HepG2 (cell line): Measurements from ENCODE around the gene PARVB. TPM values are rescaled to one million over a fixed set of nuclear protein-coding genes. Genes with fewer than 3 reads are reported as not detected.

Source experiments
- ATAC-seq: fragments of 200-7000 bp; cut with Tn5 transposase; 3 replicates; pipeline ENCODE4 v1.9.1; 2020; ENCODE audit warnings: mild to moderate bottlenecking, moderate library complexity
- BruUV-seq: library from RNA; stranded (reverse); fragments of 400-500 nt; replicated peaks from 2 replicates; lab custom pipeline; 2021; lab: Mats Ljungman, UMichigan
- CTCF ChIA-PET: fragments of 300-600 bp; formaldehyde crosslinking; extraction: SDS; loops from one replicate; lab custom pipeline; 2021; ENCODE audit warnings: low total read pairs, inconsistent platforms, low intra/inter-chr PET ratio; lab: Yijun Ruan, JAX
- POLR2A ChIA-PET: fragments of 350-600 bp; sonication (Branson Sonifier 250); formaldehyde crosslinking; loops from one replicate; lab custom pipeline; 2020; ENCODE audit warnings: antibody characterized with exemption, inconsistent platforms; lab: Yijun Ruan, JAX
- DNase-seq: peaks from one replicate; pipeline ENCODE4 v3.0.0-alpha.2; 2015; ENCODE audit warnings: low spot score
- FAIRE-seq: peaks from 3 replicates; lab custom pipeline; 2011; peaks lifted over from hg19 to GRCh38; lab: Jason Lieb, UNC
- H2AFZ ChIP-seq: one replicate; pipeline ENCODE4 v1.6.1; 2011; ENCODE audit warnings: low read length, inconsistent platforms
- H3K27ac ChIP-seq: fragments of 300-600 bp; 3 replicates; pipeline ENCODE4 v1.8.0; 2011; ENCODE audit warnings: mixed run types, mild to moderate bottlenecking, mixed read lengths, low read length, inconsistent platforms; ENCODE audit not compliant: insufficient read depth; ENCODE audit errors: extremely low read length
- H3K27me3 ChIP-seq, 2 experiments: fragments of 200-600 bp in 1 of 2; 2 replicates in 1 of 2; 3 replicates in 1 of 2; pipeline versions ENCODE4 v1.6.0 to v1.8.0; 2011; ENCODE audit warnings: low read length in 2 of 2, mild to moderate bottlenecking in 2 of 2, moderate library complexity in 2 of 2, inconsistent platforms in 1 of 2; ENCODE audit not compliant: insufficient read depth in 2 of 2, control insufficient read depth in 1 of 2
- H3K36me3 ChIP-seq, 2 experiments: fragments of 200-600 bp in 1 of 2; replicated peaks in 1 of 2; 2 replicates in 1 of 2; 3 replicates in 1 of 2; pipeline versions ENCODE4 v1.5.1 to v1.8.0; 2011; ENCODE audit warnings: low read length in 2 of 2, inconsistent platforms in 1 of 2; ENCODE audit not compliant: insufficient read depth in 2 of 2, control insufficient read depth in 1 of 2
- H3K4me1 ChIP-seq: 2 replicates; pipeline ENCODE4 v1.5.1; 2012; ENCODE audit warnings: low read length, inconsistent platforms; ENCODE audit not compliant: insufficient read depth
- H3K4me2 ChIP-seq: 2 replicates; pipeline ENCODE4 v1.6.0; 2011; ENCODE audit warnings: low read depth, low read length, inconsistent platforms
- H3K4me3 ChIP-seq, 3 experiments: fragments of 200-600 bp in 1 of 3; sonication (generic), shearing (Covaris generic) in 1 of 3; replicated peaks in 1 of 3; 2 replicates each; pipeline ENCODE4 v1.5.1; 2011 to 2016; ENCODE audit warnings: low read length in 3 of 3, inconsistent platforms in 2 of 3, low read depth in 2 of 3, mild to moderate bottlenecking in 2 of 3, control low read depth in 1 of 3, mixed read lengths in 1 of 3; ENCODE audit not compliant: insufficient read depth in 1 of 3
- H3K79me2 ChIP-seq: one replicate; pipeline ENCODE4 v1.6.1; 2011; ENCODE audit warnings: low read length, inconsistent platforms; ENCODE audit not compliant: insufficient read depth
- H3K9ac ChIP-seq: 2 replicates; pipeline ENCODE4 v1.6.0; 2011; ENCODE audit warnings: mild to moderate bottlenecking, low read depth, low read length, inconsistent platforms; ENCODE audit not compliant: insufficient read depth
- H3K9me3 ChIP-seq: 2 replicates; pipeline ENCODE4 v1.5.1; 2012; ENCODE audit warnings: mild to moderate bottlenecking, low read length
- H4K20me1 ChIP-seq: 2 replicates; pipeline ENCODE4 v1.6.0; 2011; ENCODE audit warnings: inconsistent platforms, mild to moderate bottlenecking, low read length, moderate library complexity; ENCODE audit not compliant: insufficient read depth
- ARNTL ChIP-seq: sonication (generic); formaldehyde crosslinking; IDR thresholded peaks from 2 replicates; pipeline ENCODE4 v1.4.0; 2020; ENCODE audit warnings: mild to moderate bottlenecking, missing genetic modification reagents
- DMTF1 ChIP-seq: sonication (generic); formaldehyde crosslinking; IDR thresholded peaks from 2 replicates; pipeline ENCODE4 v1.4.0; 2020; ENCODE audit warnings: mild to moderate bottlenecking, missing genetic modification reagents
- GRHL1 ChIP-seq: sonication (generic); formaldehyde crosslinking; conservative IDR thresholded peaks from 2 replicates; pipeline ENCODE4 v1.8.0; 2022; ENCODE audit warnings: missing genetic modification reagents
- MATR3 ChIP-seq: sonication (generic); formaldehyde crosslinking; IDR thresholded peaks from 2 replicates; pipeline ENCODE4 v1.4.0; 2020; ENCODE audit warnings: missing genetic modification reagents
- RBM39 ChIP-seq: fragments of 200-400 bp; formaldehyde crosslinking; IDR thresholded peaks from one replicate; pipeline ENCODE4 v1.6.1; 2018; ENCODE audit warnings: antibody characterized with exemption, mild to moderate bottlenecking, low read depth, low read length; ENCODE audit not compliant: poor library complexity, severe bottlenecking
- REXO4 ChIP-seq: sonication (generic); formaldehyde crosslinking; IDR thresholded peaks from 2 replicates; pipeline ENCODE4 v1.8.0; 2022; ENCODE audit warnings: missing genetic modification reagents, mild to moderate bottlenecking, borderline replicate concordance
- SMAD1 ChIP-seq: sonication (generic); formaldehyde crosslinking; IDR thresholded peaks from 2 replicates; pipeline ENCODE4 v1.4.0; 2020; ENCODE audit warnings: missing genetic modification reagents, low read depth, mild to moderate bottlenecking, borderline replicate concordance
- SMAD3 ChIP-seq: sonication (generic); formaldehyde crosslinking; IDR thresholded peaks from 2 replicates; pipeline ENCODE4 v1.4.0; 2020; ENCODE audit warnings: missing genetic modification reagents
- SNAI1 ChIP-seq: sonication (generic); formaldehyde crosslinking; IDR thresholded peaks from 2 replicates; pipeline ENCODE4 v1.5.0; 2020; ENCODE audit warnings: mild to moderate bottlenecking, missing genetic modification reagents, borderline replicate concordance
- SOX13 ChIP-seq, 3 experiments: fragments of 450-650 bp in 1 of 3; sonication (generic) in 1 of 3; formaldehyde crosslinking in 1 of 3; IDR thresholded peaks in 2 of 3; conservative IDR thresholded peaks in 1 of 3; 2 replicates each; pipeline versions ENCODE4 v1.5.0 to v1.6.1; 2016 to 2020; ENCODE audit warnings: antibody characterized with exemption in 1 of 3, mild to moderate bottlenecking in 1 of 3, missing compliant biosample characterization in 1 of 3, missing genetic modification reagents in 1 of 3, moderate library complexity in 1 of 3
- TGIF2 ChIP-seq: IDR thresholded peaks from 2 replicates; pipeline ENCODE4 v1.6.1; 2016; ENCODE audit warnings: control low read depth, missing compliant biosample characterization
- XRCC5 ChIP-seq: fragments of 200-400 bp; formaldehyde crosslinking; optimal IDR thresholded peaks from 2 replicates; pipeline ENCODE3; 2017; ENCODE audit warnings: mild to moderate bottlenecking, low read length
- ZFYVE20 ChIP-seq: sonication (generic); formaldehyde crosslinking; IDR thresholded peaks from 2 replicates; pipeline ENCODE4 v1.8.0; 2023; ENCODE audit warnings: low read depth, mild to moderate bottlenecking, moderate library complexity, missing genetic modification reagents, borderline replicate concordance
- ZNF350 ChIP-seq: sonication (generic); formaldehyde crosslinking; IDR thresholded peaks from 2 replicates; pipeline ENCODE4 v1.4.0; 2020; ENCODE audit warnings: mild to moderate bottlenecking, low read depth, missing genetic modification reagents, borderline replicate concordance
- ZNF746 ChIP-seq: sonication (generic); formaldehyde crosslinking; IDR thresholded peaks from 2 replicates; pipeline ENCODE4 v1.8.0; 2022; ENCODE audit warnings: mild to moderate bottlenecking, missing genetic modification reagents
- WGBS: methylation state at CpG from one replicate; pipeline ENCODE4 v1.1.6; 2017; ENCODE audit warnings: low lambda C conversion rate; 5-methylcytosine and 5-hydroxymethylcytosine counted together
- in situ Hi-C: cut with HindIII; loops from 2 replicates; pipeline ENCODE4 v1.10.0; 2017; ENCODE audit warnings: low pct_unique_long_range_greater_than_20kb; ENCODE audit not compliant: extremely low pct_ligation_motif_present
- intact Hi-C: fragments of 100-400 bp; cut with micrococcal nuclease; formaldehyde crosslinking; loops from one replicate; pipeline ENCODE4 v1.10.0; 2022; ENCODE audit not compliant: unreplicated experiment
- polyA plus RNA-seq, 8 experiments: library from polyadenylated mRNA; depleted of rRNA in 3 of 8; stranded (reverse) in 7 of 8; unstranded in 1 of 8; fragments of >200 nt; fragmentation: Illumina TruSeq in 4 of 8; extraction: Trizol in 4 of 8; gene quantifications; 2 replicates each; pipeline versions ENCODE4 v1.2.1 to v1.2.3, GENCODE V29; 2011 to 2016; ENCODE audit warnings: low read depth in 4 of 8, missing spikeins in 1 of 8, mixed read lengths in 1 of 8; ENCODE audit not compliant: insufficient read depth in 1 of 8
- total RNA-seq, 5 experiments: library from RNA; depleted of rRNA; stranded (reverse); fragments of >200 nt; fragmentation: Illumina TruSeq; extraction: Trizol; gene quantifications; 2 replicates each; pipeline ENCODE4 v1.2.3, GENCODE V29; 2016; ENCODE audit warnings: low read depth in 1 of 5
- TF ChIP-seq, protein P1 (sequence below): sonication (generic); formaldehyde crosslinking; IDR thresholded peaks from 2 replicates; pipeline ENCODE4 v1.5.1; 2020; ENCODE audit warnings: missing genetic modification reagents, mild to moderate bottlenecking, borderline replicate concordance
- TF ChIP-seq, protein P2 (sequence below): sonication (generic); formaldehyde crosslinking; IDR thresholded peaks from 2 replicates; pipeline ENCODE4 v1.4.0; 2020; ENCODE audit warnings: mild to moderate bottlenecking, low read depth, missing genetic modification reagents

Gene PARVB
- total and polyA plus RNA-seq, 2 of the 13 experiments (the other 11 are each of a cell fraction or from before 2014, with no cell fraction given), result 0.11 to 0.15 TPM

DNA sequence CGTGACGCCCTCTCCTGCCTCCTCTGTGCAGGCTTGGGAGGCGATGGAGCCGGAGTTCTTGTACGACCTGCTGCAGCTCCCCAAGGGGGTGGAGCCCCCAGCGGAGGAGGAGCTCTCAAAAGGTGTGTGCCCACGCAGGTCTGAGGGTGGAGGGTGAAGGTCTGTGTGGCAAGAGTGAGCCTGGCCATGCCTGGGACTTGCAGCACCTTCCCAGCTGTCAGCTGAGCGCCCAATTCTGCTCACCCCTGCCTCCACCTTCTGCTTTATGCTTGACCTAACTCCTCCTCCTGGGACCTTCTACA is 159.1 kb downstream of the PARVB start:
- Histone ChIP-seq H3K4me3 (no peak overlapping the region), H2AFZ (no peak overlapping the region), H3K4me2 (no peak overlapping the region), H3K27ac (no peak overlapping the region), H3K79me2 (no peaks in the 10 kb centered on the region), H3K9ac (no peak overlapping the region), H3K36me3 (no peaks in the 10 kb centered on the region), H3K27me3 (peaks cover 2 to 59% of the 10 kb centered on the region in 2 experiments; a peak in 4 of 5 replicates), H4K20me1 (no peaks in the 10 kb centered on the region), H3K4me1 (no peaks in the 10 kb centered on the region), H3K9me3 (no peaks in the 10 kb centered on the region)
- intact Hi-C loops, result no loop called here
- no CpG with 5 or more reads among the region's 8 CpGs for WGBS
- CTCF ChIA-PET, result no interaction called here
- no peak for ATAC-seq
- no TSS peak for BruUV-seq
- in situ Hi-C loops, result no loop called here
- POLR2A ChIA-PET, result no interaction called here
- TF ChIP-seq, protein P1, sequence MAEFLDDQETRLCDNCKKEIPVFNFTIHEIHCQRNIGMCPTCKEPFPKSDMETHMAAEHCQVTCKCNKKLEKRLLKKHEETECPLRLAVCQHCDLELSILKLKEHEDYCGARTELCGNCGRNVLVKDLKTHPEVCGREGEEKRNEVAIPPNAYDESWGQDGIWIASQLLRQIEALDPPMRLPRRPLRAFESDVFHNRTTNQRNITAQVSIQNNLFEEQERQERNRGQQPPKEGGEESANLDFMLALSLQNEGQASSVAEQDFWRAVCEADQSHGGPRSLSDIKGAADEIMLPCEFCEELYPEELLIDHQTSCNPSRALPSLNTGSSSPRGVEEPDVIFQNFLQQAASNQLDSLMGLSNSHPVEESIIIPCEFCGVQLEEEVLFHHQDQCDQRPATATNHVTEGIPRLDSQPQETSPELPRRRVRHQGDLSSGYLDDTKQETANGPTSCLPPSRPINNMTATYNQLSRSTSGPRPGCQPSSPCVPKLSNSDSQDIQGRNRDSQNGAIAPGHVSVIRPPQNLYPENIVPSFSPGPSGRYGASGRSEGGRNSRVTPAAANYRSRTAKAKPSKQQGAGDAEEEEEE (CRISPR knock-in tag), result no peak
- TF ChIP-seq SOX13 (IDR thresholded peaks at IDR 0.05) (no peak), SOX13 (CRISPR knock-in tag; conservative IDR thresholded peaks at IDR 0.05 in 1 of 2, IDR thresholded peaks at IDR 0.05 in 1 of 2) (no peak), REXO4 (CRISPR knock-in tag) (no peak), DMTF1 (CRISPR knock-in tag) (no peak), TGIF2 (no peak), GRHL1 (CRISPR knock-in tag) (no peak), SNAI1 (CRISPR knock-in tag) (no peak), XRCC5 (no peak), MATR3 (no peak), ARNTL (CRISPR knock-in tag) (no peak), ZNF746 (CRISPR knock-in tag) (no peak), ZNF350 (CRISPR knock-in tag) (no peak), SMAD3 (CRISPR knock-in tag) (no peak), SMAD1 (no peak), ZFYVE20 (CRISPR knock-in tag) (no peak), RBM39 (no peak)
- TF ChIP-seq, protein P2, sequence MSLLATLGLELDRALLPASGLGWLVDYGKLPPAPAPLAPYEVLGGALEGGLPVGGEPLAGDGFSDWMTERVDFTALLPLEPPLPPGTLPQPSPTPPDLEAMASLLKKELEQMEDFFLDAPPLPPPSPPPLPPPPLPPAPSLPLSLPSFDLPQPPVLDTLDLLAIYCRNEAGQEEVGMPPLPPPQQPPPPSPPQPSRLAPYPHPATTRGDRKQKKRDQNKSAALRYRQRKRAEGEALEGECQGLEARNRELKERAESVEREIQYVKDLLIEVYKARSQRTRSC, result no peak
- DNase-seq, result no peak
- no peak for FAIRE-seq
